Subcutaneous abdominal adipose tissue (tissue), 5 donors: ENCODE measurements around the gene HTR1D.
"Not testable (repeated sequence)": the region's sequence is repeated elsewhere in the genome, so short reads cannot be mapped to it uniquely, and the experiment has no call there.

ENCODE experiments used
- H3K27ac ChIP-seq: one replicate; pipeline ENCODE4 v1.7.0; 2013; ENCODE audit warnings: low read depth, mild to moderate bottlenecking, inconsistent platforms, low read length, moderate library complexity
- H3K27me3 ChIP-seq, 5 donors: one replicate each; pipeline ENCODE4 v1.7.0; 2013; ENCODE audit warnings: low read length in 5 of 5, inconsistent platforms in 1 of 5; ENCODE audit not compliant: control insufficient read depth in 5 of 5, insufficient read depth in 4 of 5
- H3K36me3 ChIP-seq, 5 donors: one replicate each; pipeline ENCODE4 v1.7.0; 2013; ENCODE audit warnings: low read length in 5 of 5; ENCODE audit not compliant: control insufficient read depth in 5 of 5, insufficient read depth in 5 of 5
- H3K4me1 ChIP-seq, 5 donors: one replicate each; pipeline ENCODE4 v1.7.0; 2013; ENCODE audit warnings: low read length in 5 of 5, mild to moderate bottlenecking in 3 of 5, moderate library complexity in 1 of 5; ENCODE audit not compliant: control insufficient read depth in 5 of 5, insufficient read depth in 5 of 5
- H3K4me3 ChIP-seq, 5 donors: one replicate each; pipeline ENCODE4 v1.7.0; 2013; ENCODE audit warnings: low read length in 5 of 5, low read depth in 1 of 5
- H3K9ac ChIP-seq, 5 donors: one replicate each; pipeline ENCODE4 v1.7.0; 2013; ENCODE audit warnings: low read length in 5 of 5, mild to moderate bottlenecking in 4 of 5, moderate library complexity in 3 of 5
- H3K9me3 ChIP-seq, 5 donors: one replicate each; pipeline ENCODE4 v1.7.0; 2013; ENCODE audit warnings: low read length in 5 of 5; ENCODE audit not compliant: control insufficient read depth in 5 of 5
- donor health status: healthy.
- donor health status: healthy.
- donor health status: healthy.
- donor health status: healthy.
- donor health status: healthy.

The HTR1D gene

GRCh38 chr1:23217421-23218115, at the start of gene HTR1D:
HTR1D (minus strand) TSS chr1:23217502; CDS start chr1:23194219, 23,283 bp downstream.
- no peak within 1 kb of the TSS for H3K27ac ChIP-seq
- peaks cover 13 to 35% (median 33%) of the 10 kb centered on the region in 5 donors for H3K27me3 ChIP-seq
- H3K9me3 ChIP-seq = no peaks in the 10 kb centered on the region
- peak within 1 kb of the TSS in 3 of 5 donors; percentile 38 to 53 (median 43) for H3K4me3 ChIP-seq
- H3K36me3 ChIP-seq = no peaks in the 10 kb centered on the region
- peaks cover 0 to 12% (median 4%) of the 10 kb centered on the region in 5 donors for H3K4me1 ChIP-seq
- H3K9ac ChIP-seq = no peak within 1 kb of the TSS

DNA sequence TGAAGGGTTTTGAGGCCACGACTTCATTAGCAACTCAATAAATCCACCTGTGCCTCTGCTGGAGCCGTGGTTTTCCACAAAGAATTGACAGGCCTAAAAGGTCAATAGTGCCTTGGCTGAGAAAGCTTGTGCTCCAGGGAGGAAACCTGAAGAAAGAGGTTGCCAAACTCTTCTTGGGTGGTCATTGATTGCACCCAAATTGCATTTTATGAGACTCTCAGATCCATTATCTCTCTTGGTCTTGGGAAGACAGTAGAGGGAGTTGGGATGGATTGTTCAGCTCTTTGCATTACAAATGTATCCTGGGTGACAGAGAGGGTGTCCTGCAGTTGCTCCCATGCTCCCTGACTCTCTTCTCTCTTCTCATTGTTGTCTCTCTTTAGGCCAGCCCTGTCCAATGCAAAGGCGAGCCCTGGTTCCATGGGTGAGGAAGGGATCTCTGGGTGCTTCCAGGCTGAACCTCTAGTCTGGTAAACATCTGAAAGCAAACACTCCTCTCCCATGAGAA, 46.1 kb upstream of the HTR1D start:
- H3K36me3 ChIP-seq = no peaks in the 10 kb centered on the region
- no peak overlapping the region for H3K9ac ChIP-seq
- no peak overlapping the region for H3K27ac ChIP-seq
- H3K27me3 ChIP-seq = no peaks in the 10 kb centered on the region
- no peaks in the 10 kb centered on the region for H3K9me3 ChIP-seq
- H3K4me1 ChIP-seq = no peaks in the 10 kb centered on the region
- H3K4me3 ChIP-seq = no peak overlapping the region

GRCh38 chr1:23258082-23258481, 40.8 kb upstream of the HTR1D start:
- H3K9ac ChIP-seq, H3K4me1 ChIP-seq, H3K4me3 ChIP-seq, H3K27me3 ChIP-seq, H3K27ac ChIP-seq, H3K9me3 ChIP-seq, H3K36me3 ChIP-seq: not testable (repeated sequence)

DNA sequence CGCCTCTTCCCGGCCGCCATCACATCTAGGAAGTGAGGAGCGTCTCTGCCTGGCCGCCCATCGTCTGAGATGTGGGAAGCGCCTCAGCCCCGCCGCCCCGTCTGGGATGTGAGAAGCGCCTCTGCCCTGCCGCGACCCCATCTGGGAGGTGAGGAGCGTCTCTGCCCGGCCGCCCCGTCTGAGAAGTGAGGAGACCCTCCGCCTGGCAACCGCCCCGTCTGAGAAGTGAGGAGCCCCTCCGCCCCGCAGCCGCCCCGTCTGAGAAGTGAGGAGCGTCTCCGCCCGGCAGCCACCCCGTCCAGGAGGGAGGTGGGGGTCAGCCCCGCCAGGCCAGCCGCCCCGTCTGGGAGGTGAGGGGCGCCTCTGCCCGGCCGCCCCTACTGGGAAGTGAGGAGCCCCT, 40.1 kb upstream of the HTR1D start:
- not testable (repeated sequence) for H3K27me3 ChIP-seq, H3K36me3 ChIP-seq, H3K27ac ChIP-seq, H3K9me3 ChIP-seq, H3K4me1 ChIP-seq, H3K4me3 ChIP-seq, H3K9ac ChIP-seq

DNA sequence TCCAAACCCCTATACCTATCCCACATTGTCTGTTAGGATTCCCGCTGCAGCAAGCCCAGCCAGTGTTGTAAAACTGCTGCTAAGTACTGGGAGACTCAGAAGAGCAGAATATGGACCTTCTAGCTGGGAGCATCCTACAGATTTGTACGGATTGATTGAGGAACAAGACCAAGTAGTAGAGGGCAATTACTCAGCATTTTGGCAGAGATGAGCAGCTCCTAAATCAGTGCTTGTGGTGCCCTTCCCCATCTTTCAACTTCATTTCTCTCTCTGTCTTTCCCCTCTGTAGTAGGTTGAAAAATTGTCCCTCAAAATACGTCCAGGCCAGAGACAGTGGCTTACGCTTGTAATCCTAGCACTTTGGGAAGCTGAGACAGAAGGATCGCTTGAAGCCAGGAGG, 37.3 kb upstream of the HTR1D start:
- H3K9me3 ChIP-seq = no peaks in the 10 kb centered on the region

DNA sequence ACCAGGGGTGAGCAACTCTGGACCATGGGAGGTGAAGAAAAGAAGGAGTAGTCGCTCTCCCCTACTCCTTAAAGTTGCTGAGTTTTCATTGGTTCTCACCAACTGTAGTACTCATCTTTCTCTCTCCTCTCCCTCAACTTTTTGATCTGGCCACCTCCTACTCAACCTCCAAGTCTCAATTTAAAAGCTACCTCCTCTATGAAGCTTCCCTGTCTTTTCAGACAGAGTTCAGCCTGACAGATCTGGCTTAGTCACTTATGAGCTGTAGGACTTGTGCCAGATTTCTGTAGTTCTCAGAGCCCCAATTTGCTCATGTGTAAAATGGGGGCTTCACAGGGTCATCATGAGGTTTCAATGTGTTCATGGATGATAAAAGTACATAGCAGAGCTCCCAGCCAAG, 34.5 kb upstream of the HTR1D start:
- H3K36me3 ChIP-seq = no peaks in the 10 kb centered on the region
- H3K27ac ChIP-seq = no peak overlapping the region
- no peaks in the 10 kb centered on the region for H3K9me3 ChIP-seq
- H3K9ac ChIP-seq = no peak overlapping the region
- no peak overlapping the region for H3K4me3 ChIP-seq
- no peaks in the 10 kb centered on the region for H3K4me1 ChIP-seq
- no peaks in the 10 kb centered on the region for H3K27me3 ChIP-seq

More for the DNA sequence above, 37.3 kb upstream of the HTR1D start:
- Histone ChIP-seq H3K36me3 (no peaks in the 10 kb centered on the region), H3K4me3 (no peak overlapping the region), H3K9ac (no peak overlapping the region), H3K27me3 (no peaks in the 10 kb centered on the region), H3K27ac (no peak overlapping the region), H3K4me1 (no peaks in the 10 kb centered on the region)

DNA sequence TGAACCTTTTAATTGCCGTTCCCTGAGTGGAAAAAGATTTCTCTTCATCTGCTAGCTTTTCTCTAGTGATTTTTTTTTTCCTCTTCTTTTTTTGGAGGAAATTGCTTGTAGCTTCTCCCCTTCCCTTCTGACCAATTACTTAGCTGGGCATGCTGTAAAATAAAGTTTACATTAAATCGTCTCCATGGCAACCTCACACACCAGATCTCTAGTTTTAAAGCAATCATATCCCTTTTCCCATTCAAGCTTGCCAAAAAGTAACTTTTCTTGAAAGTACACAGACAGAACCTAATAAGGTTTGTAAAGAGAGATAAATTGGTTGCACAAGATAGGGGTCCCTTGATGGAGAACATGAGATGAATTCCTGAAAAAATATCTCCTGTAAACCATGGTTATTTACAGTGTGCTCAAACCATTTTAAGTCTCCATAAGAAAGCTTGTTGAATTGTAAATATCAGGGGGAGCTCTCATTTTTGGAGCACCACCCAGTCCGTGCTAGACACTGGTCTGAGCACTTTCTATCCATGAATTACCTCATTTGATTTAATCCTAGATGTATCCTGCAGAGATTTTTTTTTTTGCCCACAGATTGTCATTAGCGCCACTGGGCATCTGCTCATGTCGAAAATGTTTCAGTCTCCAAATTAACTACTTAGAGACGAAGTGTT, 32.6 kb upstream of the HTR1D start:
- Histone ChIP-seq H3K4me1 (no peaks in the 10 kb centered on the region), H3K27ac (no peak overlapping the region), H3K4me3 (no peak overlapping the region), H3K9me3 (no peaks in the 10 kb centered on the region), H3K27me3 (no peaks in the 10 kb centered on the region), H3K36me3 (no peaks in the 10 kb centered on the region), H3K9ac (no peak overlapping the region)

DNA sequence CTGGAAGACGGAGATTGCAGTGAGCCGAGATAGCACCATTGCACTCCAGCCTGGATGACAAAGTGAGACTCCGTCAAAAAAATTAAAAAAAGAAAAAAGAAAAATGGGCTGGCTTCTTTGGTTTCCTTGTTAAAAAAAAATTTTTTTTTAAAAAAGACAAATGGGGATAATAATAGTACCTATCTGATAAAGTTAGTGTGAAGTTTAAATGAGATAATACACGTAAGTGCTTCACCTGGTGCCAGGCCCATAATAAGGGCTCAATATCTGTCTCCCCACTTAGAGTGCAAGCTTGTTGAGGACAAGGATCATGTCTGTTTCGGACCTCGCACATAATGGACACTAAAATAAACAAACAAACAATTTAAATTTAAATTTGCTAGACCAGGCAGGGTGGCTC, 30.0 kb upstream of the HTR1D start:
- Histone ChIP-seq H3K9ac (no peak overlapping the region), H3K27ac (no peak overlapping the region), H3K4me1 (no peaks in the 10 kb centered on the region), H3K36me3 (no peaks in the 10 kb centered on the region), H3K4me3 (no peak overlapping the region), H3K9me3 (no peaks in the 10 kb centered on the region), H3K27me3 (peaks cover 0 to 2% (median 0%) of the 10 kb centered on the region in 5 donors)

- no peak overlapping the region for H3K9ac ChIP-seq
- no peaks in the 10 kb centered on the region for H3K9me3 ChIP-seq
- no peak overlapping the region for H3K4me3 ChIP-seq
- no peaks in the 10 kb centered on the region for H3K4me1 ChIP-seq
- H3K27me3 ChIP-seq = peaks cover 0 to 2% (median 0%) of the 10 kb centered on the region in 5 donors
- H3K36me3 ChIP-seq = no peaks in the 10 kb centered on the region
- no peak overlapping the region for H3K27ac ChIP-seq
Measured at GRCh38 chr1:23246274-23246673, 29.0 kb upstream of the HTR1D start.

- no peak overlapping the region for H3K9ac ChIP-seq
- H3K27ac ChIP-seq = no peak overlapping the region
- no peaks in the 10 kb centered on the region for H3K4me1 ChIP-seq
- peaks cover 0 to 2% (median 0%) of the 10 kb centered on the region in 5 donors for H3K27me3 ChIP-seq
- H3K4me3 ChIP-seq = no peak overlapping the region
- H3K9me3 ChIP-seq = no peaks in the 10 kb centered on the region
- no peaks in the 10 kb centered on the region for H3K36me3 ChIP-seq
Measured at GRCh38 chr1:23244256-23244761, 27.0 kb upstream of the HTR1D start.
